Jurkat, Clone E6-1 (cell line): Measurements from ENCODE around the gene ERICH4. TPM values are rescaled to one million over a fixed set of nuclear protein-coding genes. Genes with fewer than 3 reads are reported as not detected.
"Not testable (repeated sequence)": the region's sequence is repeated elsewhere in the genome, so short reads cannot be mapped to it uniquely, and the experiment has no call there.

Source experiments
- DNase-seq: peaks from one replicate; pipeline ENCODE4 v3.0.0-alpha.2; 2011; ENCODE audit warnings: low read depth, low spot score
- H3K4me3 ChIP-seq: 2 replicates; pipeline ENCODE4 v1.5.1; 2011; ENCODE audit warnings: mild to moderate bottlenecking, low read length, control low read depth, moderate library complexity
- polyA plus RNA-seq: library from polyadenylated mRNA; unstranded; fragments of >200 nt; gene quantifications from one replicate; pipeline ENCODE4 v1.2.1, GENCODE V29; 2012; ENCODE audit warnings: missing spikeins; ENCODE audit not compliant: insufficient read length, insufficient read depth

ERICH4 gene, protein sequence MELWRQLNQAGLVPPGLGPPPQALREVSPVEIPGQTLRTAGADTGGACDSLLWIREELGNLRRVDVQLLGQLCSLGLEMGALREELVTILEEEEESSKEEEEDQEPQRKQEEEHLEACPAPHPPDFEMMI
- polyA plus RNA-seq, result not detected

DNA sequence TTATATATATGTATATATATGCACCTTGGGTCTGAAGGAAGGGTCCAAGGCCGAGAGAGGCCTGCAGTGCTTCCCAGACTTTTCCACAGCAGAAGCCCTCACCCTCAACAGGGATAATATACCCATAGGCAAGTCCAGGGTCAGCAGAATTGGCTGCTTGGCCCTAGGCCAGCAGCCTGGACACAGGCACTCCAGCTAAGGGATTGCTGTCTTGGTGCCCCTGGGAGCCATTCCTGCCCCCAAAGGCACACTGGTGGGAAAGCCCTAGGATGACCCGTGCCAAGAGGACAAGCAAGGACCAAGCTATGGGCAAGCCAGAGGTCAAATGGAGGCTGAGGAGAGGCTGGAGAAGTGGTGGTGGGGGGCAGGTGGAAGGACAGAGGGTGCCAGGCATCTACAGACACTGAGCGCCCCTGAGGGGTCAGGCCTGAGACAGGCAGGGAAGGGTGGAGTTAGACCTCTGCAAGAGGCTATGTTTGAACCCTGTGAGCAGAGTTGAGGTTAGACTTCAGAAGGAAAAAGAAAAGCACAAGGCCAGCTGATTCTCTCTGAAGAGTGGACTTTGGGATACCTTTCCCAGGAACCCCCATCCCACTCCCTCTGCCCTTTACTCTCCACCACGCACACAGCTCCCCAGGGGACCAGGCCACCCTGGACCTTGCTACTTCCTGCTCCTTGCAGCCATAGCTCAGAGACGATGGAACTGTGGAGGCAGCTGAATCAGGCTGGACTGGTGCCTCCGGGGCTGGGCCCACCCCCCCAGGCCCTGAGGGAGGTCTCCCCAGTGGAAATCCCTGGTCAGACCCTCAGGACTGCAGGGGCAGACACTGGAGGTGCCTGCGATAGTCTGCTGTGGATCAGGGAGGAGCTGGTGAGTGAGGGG lies at the start of gene ERICH4:
Gene ERICH4, plus strand, starts transcription at position 684 of the 883 bp plus-strand sequence. Its CDS starts 14 bp downstream, at position 698.
- no peak for DNase-seq
- no peak within 1 kb of the TSS for H3K4me3 ChIP-seq

DNA sequence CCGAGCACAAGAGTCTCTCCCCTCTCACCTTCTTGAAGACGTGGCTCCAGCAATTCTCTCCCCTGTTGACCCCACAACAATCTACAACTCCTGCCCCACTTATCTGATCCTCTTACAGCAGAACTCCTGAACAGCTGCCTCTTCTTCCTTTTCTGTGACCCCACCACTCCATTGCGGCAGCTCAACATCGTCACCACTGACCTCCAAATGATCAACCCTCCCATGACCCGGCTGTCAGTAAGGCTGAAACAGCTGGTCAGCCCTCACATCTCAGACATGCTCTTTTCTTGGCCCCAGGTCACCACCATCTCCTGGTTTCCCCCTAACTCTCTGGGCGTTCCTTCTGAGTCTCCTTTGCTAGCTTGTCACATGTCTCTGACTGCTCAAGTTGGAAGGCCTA lies 47.6 kb upstream of the ERICH4 start:
- no peak for DNase-seq
- no peak overlapping the region for H3K4me3 ChIP-seq

DNA sequence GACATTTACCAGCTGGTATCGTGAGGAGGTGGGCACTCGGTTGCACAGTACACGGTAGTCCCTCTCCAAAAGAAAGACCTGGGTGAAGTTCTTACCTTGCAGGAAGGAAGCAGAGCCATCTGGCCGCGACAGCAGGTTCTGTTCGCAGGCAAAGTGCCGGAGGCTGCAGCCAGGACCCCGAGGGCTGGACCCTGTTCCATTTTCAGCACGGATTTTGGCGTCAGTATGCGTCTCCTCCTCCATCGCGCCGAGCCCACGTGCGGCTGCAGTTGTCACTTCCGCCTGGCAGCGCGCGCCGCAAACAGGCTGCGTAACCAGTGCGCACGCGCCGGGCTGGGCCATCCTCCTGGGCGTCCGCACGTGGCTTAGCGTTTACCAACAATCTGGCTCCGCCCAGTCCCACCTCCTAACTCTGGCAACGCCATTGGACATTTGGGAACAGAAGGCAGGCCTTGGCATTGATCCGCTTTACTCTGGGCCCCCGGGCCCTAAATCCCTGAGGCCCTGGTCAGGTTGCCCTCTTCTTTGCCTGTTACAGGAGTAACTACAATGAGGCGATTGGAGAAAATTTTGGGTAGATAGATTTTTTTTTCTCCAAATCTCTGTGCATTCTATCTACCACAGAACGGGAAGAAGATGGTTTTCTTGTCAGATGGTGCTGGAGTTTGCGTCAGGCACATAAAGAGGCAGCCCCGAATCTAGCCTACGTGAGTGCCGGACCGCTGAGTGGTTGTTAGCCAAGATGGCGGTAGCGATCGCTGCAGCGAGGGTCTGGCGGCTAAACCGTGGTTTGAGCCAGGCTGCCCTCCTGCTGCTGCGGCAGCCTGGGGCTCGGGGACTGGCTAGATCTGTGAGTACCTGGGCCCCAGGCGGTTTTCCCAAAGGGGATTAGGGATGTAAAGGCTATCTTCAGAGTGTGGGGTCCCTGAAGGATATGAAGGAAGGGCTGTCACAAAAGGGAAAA lies 45.6 kb upstream of the ERICH4 start, which contains the start of the genes BCKDHA and EXOSC5:
Gene BCKDHA, plus strand, starts transcription at position 733 of the 964 bp plus-strand sequence. Its CDS starts 10 bp downstream, at position 743.
Gene EXOSC5, minus strand, starts transcription at position 274 of the 964 bp plus-strand sequence. Its CDS starts 31 bp downstream, at position 243.
- DNase-seq, result peak; percentile 100

DNA sequence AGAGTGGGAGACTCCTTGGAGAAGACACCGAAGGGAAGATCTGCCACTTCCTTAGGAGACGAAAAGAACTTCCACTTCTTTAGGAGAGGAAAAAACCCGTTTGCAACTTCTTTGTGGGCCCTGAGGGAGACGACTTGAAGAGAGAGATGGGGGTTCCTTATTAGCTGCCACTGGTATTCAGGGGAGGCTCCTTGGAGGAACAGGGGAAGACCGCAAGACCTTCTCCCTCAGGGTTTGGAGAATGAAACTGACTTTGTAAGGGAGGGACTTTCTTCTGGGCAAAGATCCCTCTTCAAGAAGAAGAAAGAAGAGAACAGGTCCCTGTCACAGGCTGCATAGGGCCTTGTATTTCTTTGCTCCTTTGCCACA lies 44.9 kb upstream of the ERICH4 start:
- peak overlapping the region; percentile 59 for H3K4me3 ChIP-seq
- no peak for DNase-seq

More for the DNA sequence above, 45.6 kb upstream of the ERICH4 start, which contains the start of the genes BCKDHA and EXOSC5:
- H3K4me3 ChIP-seq, result peak within 1 kb of the TSS; percentile 59

DNA sequence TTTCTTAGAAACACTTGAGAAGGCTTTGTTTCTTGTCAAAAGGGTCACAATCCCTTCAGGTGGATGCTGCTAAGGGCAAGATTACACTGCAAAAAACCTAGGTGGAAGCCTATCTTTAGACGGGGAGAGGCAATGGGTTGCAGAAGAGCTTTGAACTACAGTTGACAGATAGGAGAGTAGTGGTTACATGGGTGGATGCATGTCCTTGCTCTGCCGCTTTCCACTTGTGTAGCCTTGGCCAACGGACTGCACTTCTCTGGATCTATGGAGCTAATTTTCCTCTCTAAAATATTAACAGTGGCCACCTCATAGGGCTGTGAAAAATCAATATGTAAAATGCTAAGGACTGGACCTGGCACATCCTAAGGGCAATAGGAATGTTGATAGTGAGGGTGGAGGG lies 44.4 kb upstream of the ERICH4 start:
- DNase-seq, result no peak
- peak overlapping the region; percentile 59 for H3K4me3 ChIP-seq

DNA sequence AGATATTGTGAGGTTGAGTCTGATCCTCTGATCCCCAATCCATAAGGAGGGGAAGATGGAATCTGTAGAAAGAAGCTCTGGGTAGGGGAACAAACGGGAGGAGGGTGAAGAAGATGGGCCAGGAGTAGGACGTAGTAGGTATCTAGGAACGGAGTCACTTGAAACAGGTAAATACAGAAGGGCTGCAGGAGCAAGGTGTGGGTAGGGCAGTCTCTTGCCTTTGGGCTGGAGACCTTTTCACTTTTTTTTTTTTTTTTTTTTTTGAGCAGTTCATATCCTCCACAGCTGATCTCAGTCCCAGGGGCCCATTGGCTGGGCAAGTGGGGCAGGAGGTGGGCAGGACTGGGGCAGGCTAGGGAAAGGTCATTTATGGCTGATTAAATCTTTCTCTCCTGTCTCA lies 43.9 kb upstream of the ERICH4 start:
- H3K4me3 ChIP-seq, result peak overlapping the region; percentile 59
- DNase-seq, result no peak

DNA sequence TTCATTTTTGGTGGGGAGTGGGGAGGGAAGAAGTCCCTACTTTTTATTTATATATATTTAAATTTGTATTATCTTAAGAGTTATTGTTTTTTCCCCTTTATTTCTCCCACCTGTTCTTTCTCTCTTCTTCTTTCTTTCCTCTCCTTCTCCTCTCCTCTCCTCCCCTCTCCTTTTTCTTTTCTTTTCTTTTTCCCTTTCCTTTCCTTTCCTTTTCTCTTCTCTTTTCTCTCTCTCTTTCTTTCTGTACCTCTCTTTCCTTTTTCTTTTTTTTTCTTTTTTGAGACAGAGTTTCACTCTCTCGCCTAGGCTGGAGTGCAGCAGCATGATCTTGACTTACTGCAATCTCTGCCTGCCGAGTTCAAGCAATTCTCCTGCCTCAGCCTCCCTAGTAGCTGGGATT lies 43.4 kb upstream of the ERICH4 start:
- H3K4me3 ChIP-seq, result no peak overlapping the region

DNA sequence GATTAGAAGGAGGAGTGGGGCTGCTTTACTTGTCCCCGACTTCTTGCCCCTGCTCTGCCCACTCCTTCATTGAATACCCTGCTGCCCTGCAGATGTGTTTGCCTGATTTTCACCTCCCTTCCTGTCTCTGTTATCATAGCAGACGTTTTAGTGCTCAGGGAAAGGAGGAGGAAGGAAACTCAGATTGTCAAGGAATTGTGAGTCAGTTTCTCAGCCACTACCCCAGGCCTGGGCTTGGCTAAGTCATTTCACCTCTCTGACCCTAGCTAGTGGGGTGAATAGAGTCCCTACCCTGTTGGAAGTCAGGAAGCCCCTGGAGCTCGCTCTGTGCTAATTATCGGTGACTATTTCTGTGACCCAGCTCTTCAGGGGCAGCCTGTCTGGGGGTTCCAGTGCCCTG lies 41.5 kb upstream of the ERICH4 start:
- DNase-seq, result no peak
- H3K4me3 ChIP-seq, result no peak overlapping the region

More for the DNA sequence above, 43.4 kb upstream of the ERICH4 start:
- DNase-seq, result no peak

DNA sequence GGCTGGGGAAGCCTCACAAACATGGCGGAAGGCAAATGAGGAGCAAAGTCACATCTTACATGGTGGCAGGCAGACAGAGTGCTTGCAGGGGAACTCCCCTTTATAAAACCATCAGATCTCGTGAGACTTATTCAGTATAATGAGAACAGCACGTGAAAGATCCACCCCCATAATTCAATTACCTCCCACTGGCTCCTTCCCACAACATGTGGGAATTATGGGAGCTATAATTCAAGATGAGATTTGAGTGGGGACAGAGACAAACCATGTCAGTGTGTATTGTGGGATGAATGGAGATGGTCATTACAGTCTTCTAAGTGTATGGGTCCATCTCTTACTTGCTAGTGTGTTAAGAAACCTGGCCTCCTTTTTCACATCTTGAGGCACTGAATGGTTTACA lies 40.9 kb upstream of the ERICH4 start:
- no peak for DNase-seq
- no peak overlapping the region for H3K4me3 ChIP-seq

DNA sequence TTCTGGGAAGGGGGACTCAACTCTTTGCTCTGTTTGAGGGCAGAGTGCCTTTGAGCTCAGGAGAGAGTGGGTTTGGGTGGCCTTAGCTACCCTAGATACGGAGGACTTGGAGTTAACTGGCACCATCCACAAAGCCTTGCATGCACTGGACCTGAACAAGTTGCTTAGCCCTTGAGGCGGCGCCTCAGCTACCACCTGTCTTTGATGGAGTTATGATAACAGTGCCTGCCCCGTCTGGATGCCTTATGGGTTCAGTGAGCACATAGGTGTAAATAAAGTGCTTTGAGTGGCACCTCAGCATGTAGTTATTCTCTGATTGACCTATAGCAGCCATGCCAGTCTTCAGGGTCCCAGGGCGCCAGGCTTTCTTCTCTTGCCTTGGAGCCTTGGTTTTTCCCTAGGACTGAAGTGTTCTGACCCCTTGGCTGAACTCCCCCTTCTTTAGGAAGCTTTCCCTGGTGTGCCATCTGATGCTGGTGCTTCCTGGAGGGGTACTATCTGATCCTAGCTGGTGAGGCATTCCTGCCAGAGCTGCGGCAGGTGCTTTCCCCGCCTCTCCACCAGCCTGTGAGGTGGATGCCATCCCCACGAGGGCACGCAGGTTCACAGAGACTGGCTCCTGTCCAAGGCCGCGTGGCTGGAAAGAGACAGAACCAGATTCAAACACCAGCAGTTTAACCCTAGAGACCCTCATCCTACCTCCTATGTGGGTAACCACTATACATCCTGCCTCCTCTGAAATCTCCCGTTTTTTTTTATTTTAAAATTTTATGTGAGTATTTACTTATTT lies 39.6 kb upstream of the ERICH4 start:
- DNase-seq, result no peak
- H3K4me3 ChIP-seq, result no peak overlapping the region

DNA sequence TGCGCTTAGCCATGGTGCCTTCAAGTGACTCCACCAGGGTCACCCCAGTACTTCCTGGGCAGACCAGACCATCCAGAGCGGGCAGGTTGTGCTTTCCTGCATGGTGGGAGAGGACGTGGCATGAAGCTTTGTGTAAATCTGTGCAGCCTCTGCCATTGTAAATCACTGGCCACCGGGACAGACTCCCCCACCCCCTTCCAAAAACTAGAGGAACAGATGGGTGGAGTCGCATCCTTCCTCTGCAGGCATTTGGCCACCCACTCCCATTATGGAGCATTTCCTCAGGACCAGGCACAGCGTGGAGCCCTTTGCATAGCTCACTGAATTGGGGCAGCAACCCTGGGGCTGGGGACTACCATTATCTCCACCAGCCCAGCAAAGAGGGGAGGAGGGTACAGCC lies 37.2 kb upstream of the ERICH4 start:
- no peak for DNase-seq

DNA sequence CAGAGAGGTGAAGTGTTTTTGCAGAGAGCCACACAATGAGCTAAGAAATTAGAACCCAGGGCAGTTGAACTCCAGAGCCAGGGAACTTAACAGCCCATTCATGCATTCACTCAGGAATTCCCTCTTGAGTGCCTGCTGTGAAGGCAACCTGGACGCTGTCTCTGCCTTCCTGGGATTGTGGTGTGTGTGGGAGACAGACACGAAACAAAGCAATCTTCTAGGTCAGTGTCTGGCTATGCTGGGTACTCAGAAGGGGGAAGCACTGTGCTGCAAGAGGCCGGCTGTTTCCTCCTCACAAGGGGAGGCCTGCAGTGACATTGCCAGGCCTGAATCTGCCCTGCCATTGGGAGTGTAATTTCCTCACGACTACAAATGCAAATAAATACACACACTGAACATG lies 35.7 kb upstream of the ERICH4 start:
- H3K4me3 ChIP-seq, result no peak overlapping the region
- no peak for DNase-seq

More for the DNA sequence above, 37.2 kb upstream of the ERICH4 start:
- no peak overlapping the region for H3K4me3 ChIP-seq

DNA sequence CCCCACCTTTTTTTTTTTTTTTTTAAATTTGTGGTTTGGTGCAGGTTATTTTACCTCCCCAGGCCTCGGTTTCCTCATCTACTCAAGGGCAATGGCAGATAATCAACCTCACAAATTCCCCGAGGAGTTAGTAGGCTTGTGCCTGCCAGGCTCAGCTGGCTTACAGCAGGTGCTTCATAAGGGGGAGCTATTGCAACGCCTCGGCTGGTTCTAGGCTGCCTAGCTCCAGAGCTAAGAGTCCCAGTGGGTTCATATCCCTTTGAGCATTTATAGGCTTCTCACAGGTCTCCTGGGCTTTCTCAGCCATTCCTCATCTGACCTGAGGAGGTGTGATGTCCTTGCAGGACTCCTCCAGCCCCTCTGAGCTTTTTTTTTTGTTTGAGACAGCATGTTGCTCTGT lies 34.7 kb upstream of the ERICH4 start:
- no peak overlapping the region for H3K4me3 ChIP-seq
- DNase-seq, result no peak

DNA sequence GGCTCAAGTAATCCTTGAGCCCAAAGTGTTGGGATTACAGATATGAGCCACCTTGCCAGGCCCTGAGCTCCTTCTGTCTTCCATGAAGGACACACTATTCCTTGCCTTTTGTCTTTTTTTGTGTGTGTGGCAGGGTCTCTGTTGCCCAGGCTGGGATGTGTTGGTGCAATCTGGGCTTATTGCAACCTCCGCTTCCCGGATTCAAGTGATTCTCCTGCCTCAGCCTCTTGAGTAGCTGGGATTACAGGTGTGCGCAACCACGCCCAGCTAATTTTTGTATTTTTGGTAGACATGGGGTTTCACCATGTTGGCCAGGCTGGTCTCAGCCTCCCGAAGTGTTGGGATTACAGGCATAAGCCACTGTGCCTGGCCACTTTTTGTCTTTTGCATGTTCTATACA lies 34.1 kb upstream of the ERICH4 start:
- not testable (repeated sequence) for DNase-seq, H3K4me3 ChIP-seq

DNA sequence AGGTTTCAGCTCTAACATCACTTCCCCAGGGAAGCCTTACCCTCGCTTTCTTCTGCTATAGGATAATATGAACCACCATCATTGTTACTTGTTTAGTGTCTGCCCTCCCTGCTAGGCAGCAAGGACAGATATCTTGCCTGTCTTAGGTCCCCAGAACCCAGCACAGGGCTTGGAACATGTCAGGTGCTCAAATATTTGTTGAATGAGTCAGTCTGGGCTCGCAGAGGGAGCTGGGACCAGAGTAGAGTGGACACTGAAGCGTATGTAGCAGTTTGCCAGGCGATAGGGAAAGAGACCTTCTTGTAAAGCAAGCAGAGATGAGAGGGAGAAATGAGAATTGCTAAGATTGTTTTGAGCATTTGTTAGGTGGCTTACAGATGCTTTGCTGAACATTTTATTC lies 33.7 kb upstream of the ERICH4 start:
- H3K4me3 ChIP-seq, result no peak overlapping the region
- no peak for DNase-seq

DNA sequence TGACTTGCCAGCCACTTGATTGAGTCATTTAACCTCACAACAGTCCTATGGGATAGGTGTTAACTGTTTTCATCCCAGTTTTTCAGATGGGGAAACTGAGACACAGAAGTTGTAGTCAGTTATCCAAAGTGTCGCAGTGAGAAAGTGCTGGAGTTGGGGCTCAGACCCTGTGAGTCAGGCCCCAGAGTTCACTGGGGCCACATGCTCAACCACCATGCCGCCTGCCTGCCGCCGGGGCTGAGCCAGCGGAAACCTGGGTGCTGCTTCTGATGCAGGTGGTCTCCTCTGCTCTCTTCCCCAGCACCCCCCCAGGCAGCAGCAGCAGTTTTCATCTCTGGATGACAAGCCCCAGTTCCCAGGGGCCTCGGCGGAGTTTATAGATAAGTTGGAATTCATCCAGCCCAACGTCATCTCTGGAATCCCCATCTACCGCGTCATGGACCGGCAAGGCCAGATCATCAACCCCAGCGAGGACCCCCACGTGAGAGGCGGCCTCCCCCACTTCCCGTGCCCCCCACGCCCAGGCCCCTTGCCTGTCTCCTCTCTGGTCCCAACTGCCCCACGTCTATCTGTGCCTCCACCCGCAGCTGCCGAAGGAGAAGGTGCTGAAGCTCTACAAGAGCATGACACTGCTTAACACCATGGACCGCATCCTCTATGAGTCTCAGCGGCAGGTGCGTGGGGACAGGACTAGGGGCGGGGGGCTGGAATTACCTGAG lies 32.5 kb upstream of the ERICH4 start:
- no peak for DNase-seq
- H3K4me3 ChIP-seq, result no peak overlapping the region

DNA sequence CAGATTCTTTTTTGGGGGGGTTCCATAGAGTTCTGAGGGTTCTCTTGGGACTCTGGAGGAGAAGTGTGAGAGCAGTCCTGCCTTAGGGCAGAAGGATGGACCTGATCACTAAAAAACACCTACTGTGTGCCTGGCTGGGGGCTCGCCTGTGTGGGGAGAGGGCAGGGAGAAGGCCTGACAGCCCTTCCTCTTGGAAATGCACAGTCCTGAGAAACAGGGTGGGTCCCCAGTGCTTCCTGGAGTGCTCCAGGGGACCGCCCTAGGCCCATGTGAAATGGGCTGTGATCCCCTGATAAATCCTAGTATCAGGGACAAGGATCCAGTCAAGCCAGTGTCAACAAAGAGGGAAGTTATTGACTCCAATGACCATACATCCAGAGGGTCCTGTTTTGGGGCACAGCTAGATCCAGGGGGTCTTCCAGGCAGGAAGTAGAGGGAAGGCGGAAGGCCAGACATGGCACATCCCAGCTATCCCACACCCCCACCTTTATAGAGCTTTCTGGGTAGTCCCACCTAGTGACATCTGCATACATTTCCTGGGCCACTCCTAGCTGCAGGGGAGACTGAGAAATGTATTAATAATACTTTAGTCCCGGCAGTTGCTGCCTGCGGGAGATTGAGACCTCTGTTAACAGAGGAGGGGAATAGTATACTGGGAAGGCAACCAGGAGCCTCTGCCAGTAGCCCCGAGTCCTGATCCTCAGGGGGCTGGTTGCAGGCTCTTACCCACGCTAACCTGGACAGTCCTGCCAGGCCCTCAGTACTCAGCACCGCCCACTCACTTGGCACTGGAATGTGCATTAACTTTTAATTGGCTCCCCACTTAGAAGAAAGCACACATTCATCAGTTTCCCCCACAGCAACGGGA lies 31.6 kb upstream of the ERICH4 start:
- no peak for DNase-seq
- H3K4me3 ChIP-seq, result no peak overlapping the region
